ENCODE results near the gene MRPS27. TPM values are rescaled to one million over a fixed set of nuclear protein-coding genes. Genes with fewer than 3 reads are reported as not detected.

Gene MRPS27
- total and polyA plus RNA-seq, 9 of the 15 experiments (the other 6 are each of a cell fraction or from before 2014, with no cell fraction given): 73.6 to 144 (median 106) TPM

DNA sequence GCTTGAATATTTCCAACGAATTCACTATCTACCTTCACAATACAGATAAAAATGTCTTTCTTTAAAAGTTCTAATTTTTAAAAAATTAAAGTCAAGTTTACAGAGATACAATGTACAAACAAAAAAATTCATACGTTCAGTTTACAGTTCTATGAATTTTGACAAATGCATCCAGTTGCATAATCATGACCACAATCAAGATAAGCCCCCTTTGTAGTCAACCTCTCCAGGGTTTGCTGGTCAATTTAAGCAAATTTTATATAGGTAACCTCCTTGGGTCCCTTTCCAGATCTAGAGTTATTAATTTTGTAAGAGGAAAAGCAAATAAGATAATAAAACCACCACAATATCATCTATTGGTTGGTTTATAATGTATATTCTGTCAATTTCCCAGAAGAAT, 76.3 kb downstream of the MRPS27 start (continued):
- TF ChIP-seq SOX6 (IDR thresholded peaks at IDR 0.05) (peak; percentile 38; the same call in 1 of the 2 replicates), ZNF143 (CRISPR knock-in tag; IDR thresholded peaks at IDR 0.05) (no peak), RBM15 (IDR thresholded peaks at IDR 0.05; ENCODE audit: insufficient read depth, low read length) (no peak), SMARCA4 (IDR thresholded peaks at IDR 0.05) (0 out of 2 replicates have a peak, but pooled peaks have one; percentile 29)

GRCh38 chr5:72242796-72243475, 77.1 kb downstream of the MRPS27 start:
- H3K27me3 ChIP-seq (ENCODE audit: control insufficient read depth in 2 of 2, insufficient read depth in 2 of 2, low read length in 2 of 2): no peaks in the 10 kb centered on the region
- WGBS (ENCODE audit: insufficient coverage, low coverage, missing lambda C conversion rate): 93% methylated on average over 7 of the region's 7 CpGs
- no peak overlapping the region for H3K9ac ChIP-seq (ENCODE audit: insufficient read depth in 1 of 2, low read depth in 2 of 2, low read length in 2 of 2)
- H3K9me3 ChIP-seq (replicated peaks; ENCODE audit: control insufficient read depth, insufficient read depth, low read depth, low read length): no peaks in the 10 kb centered on the region
- no peak for ATAC-seq
- H4K20me1 ChIP-seq (replicated peaks; ENCODE audit: control insufficient read depth, insufficient read depth, low read length): no peaks in the 10 kb centered on the region
- peaks cover 15% of the 10 kb centered on the region for H3K36me3 ChIP-seq (ENCODE audit: control insufficient read depth, insufficient read depth, low read length)
- no peak overlapping the region for H2AFZ ChIP-seq (ENCODE audit: low read depth, low read length)
- no peak overlapping the region for H3K4me3 ChIP-seq
- no peak for DNase-seq (ENCODE audit: extremely low read depth in 1 of 4, low spot score in 3 of 4)
- no TSS peak for BruUV-seq (replicated peaks)
- ChIA-PET CTCF (ENCODE audit: low intra/inter-chr PET ratio) (no interaction called here), POLR2A (interaction anchor here (0.6 kb wide), 1 partner anchor 119 kb away, joined by 3 read pairs; no protein-coding TSS in a partner anchor)
- H3K9me1 ChIP-seq (ENCODE audit: control insufficient read depth, insufficient read depth, low read length): no peaks in the 10 kb centered on the region
- peaks cover 18 to 46% of the 10 kb centered on the region in 2 experiments for H3K4me1 ChIP-seq (replicated peaks in 1 of 2; ENCODE audit: control insufficient read depth in 2 of 2, insufficient read depth in 2 of 2, low read length in 2 of 2)
- no peak for FAIRE-seq
- intact Hi-C loops (cut with micrococcal nuclease): no loop called here
- TF ChIP-seq KDM1A (IDR thresholded peaks at IDR 0.05) (peak in 1 of 2 experiments; percentile 72; a peak in 2 of 4 replicates), EHMT2 (IDR thresholded peaks at IDR 0.05) (no peak), TFE3 (CRISPR knock-in tag; IDR thresholded peaks at IDR 0.05) (peak; percentile 86), FUS (optimal IDR thresholded peaks at IDR 0.05; ENCODE audit: low read depth, low read length) (no peak), RBM22 (IDR thresholded peaks at IDR 0.05; ENCODE audit: low read depth, low read length, poor library complexity, severe bottlenecking) (no peak), ELF1 (tag; IDR thresholded peaks at IDR 0.05) (no peak), TEAD4 (IDR thresholded peaks at IDR 0.05; ENCODE audit: low read length) (no peak), TEAD4 (CRISPR knock-in tag; IDR thresholded peaks at IDR 0.05; ENCODE audit: borderline replicate concordance) (no peak), ID3 (CRISPR knock-in tag; IDR thresholded peaks at IDR 0.05) (no peak), ID3 (tag; IDR thresholded peaks at IDR 0.05) (no peak), KHSRP (IDR thresholded peaks at IDR 0.05) (no peak), CHCHD3 (CRISPR knock-in tag; IDR thresholded peaks at IDR 0.05) (no peak)
- in situ Hi-C loops (cut with MboI): no loop called here
- H3K4me2 ChIP-seq (ENCODE audit: insufficient read depth, low read length): no peak overlapping the region
- H3K79me2 ChIP-seq (ENCODE audit: control insufficient read depth, insufficient read depth, low read length): peaks cover 77% of the 10 kb centered on the region
- H3K27ac ChIP-seq (ENCODE audit: extremely low read depth, low read depth, low read length): no peak overlapping the region
